Astrocyte of the cerebellum (primary cell): Measurements from ENCODE around the gene HEXA.

ENCODE experiments used
- DNase-seq: peaks from one replicate; pipeline ENCODE4 v3.0.0-alpha.2; 2011; ENCODE audit warnings: low read depth
- H3K4me3 ChIP-seq: 2 replicates; pipeline ENCODE4 v1.5.1; 2011; ENCODE audit warnings: mild to moderate bottlenecking, low read depth, low read length, moderate library complexity
- CTCF ChIP-seq: IDR thresholded peaks from 2 replicates; pipeline ENCODE4 v1.5.1; 2012; ENCODE audit warnings: low read length, low read depth, moderate library complexity, mild to moderate bottlenecking; ENCODE audit errors: missing control alignments
- in situ Hi-C: cut with HindIII; loops from 2 replicates; pipeline ENCODE4 v1.10.0; 2017; ENCODE audit warnings: low sequenced_read_pairs

The HEXA gene

GRCh38 chr15:72318408-72318942, 57.3 kb downstream of the HEXA start:
- no peak for DNase-seq
- in situ Hi-C loops = no loop called here
- TF ChIP-seq CTCF = no peak
- H3K4me3 ChIP-seq = no peak overlapping the region

- no peak overlapping the region for H3K4me3 ChIP-seq
- in situ Hi-C loops = no loop called here
- no peak for TF ChIP-seq CTCF
- DNase-seq = no peak
These were observed 60.0 kb downstream of the HEXA start for GRCh38 chr15:72315706-72316370.

GRCh38 chr15:72313881-72314280, 61.9 kb downstream of the HEXA start:
- no peak overlapping the region for H3K4me3 ChIP-seq
- TF ChIP-seq CTCF = no peak
- DNase-seq = no peak
- in situ Hi-C loops = no loop called here

- TF ChIP-seq CTCF = no peak
- in situ Hi-C loops = no loop called here
- DNase-seq = no peak
- H3K4me3 ChIP-seq = no peak overlapping the region
These were observed 62.4 kb downstream of the HEXA start for GRCh38 chr15:72313448-72313840.

GRCh38 chr15:72312605-72313447, 63.0 kb downstream of the HEXA start:
- DNase-seq = peak; percentile 28
- in situ Hi-C loops = no loop called here
- TF ChIP-seq CTCF = peak; percentile 82
- H3K4me3 ChIP-seq = no peak overlapping the region

GRCh38 chr15:72307026-72307425, 68.8 kb downstream of the HEXA start:
- DNase-seq = no peak
- in situ Hi-C loops = no loop called here
- no peak for TF ChIP-seq CTCF
- no peak overlapping the region for H3K4me3 ChIP-seq
